CD4-positive, alpha-beta T cell treated with Interleukin-15 for 4 hours (primary cell): ENCODE measurements around the gene UTP15.

Experiments
- DNase-seq: peaks from one replicate; pipeline ENCODE4 v3.0.0-alpha.2; 2020; ENCODE audit warnings: low spot score

UTP15 gene

DNA sequence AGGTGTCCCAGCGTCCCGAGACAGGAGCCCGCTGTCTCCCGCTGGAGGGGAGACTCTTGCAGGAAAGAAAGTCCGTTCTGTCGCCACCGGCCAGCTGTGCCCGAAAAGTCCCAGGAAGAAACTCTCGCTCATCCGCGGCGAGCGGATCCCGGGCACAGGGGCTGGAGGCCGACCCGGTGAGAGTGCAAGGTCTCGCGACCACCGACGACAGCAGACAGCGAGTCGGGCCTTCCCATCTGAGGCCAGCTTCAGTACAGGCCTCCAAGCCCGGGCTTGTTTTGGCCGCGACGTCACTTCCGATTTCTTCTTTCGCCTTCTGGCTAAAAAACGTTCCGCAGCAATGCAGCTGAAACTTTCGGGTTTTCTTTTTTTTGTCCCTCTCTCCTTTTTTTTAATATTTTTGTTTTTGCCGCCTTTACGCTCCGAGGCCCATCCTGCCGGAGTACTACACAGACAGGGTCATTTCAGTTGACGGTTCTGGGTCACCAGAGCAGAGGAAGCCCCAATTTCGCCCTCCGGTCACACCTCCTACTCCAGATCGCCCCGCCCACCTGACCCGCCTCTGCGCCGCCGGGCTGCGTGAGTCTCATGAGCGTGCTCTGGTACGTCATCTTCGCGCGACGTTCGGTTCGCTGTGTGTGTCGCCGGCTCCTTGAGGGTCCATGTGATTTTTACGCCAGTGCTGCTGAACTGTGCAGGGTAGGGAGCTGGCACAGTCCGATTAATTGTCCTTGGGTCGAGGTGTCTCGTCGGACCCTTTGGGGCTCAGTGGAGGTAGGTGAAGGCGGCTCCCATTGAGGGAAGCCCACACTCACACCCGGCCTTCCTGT, at the start of gene UTP15, which contains the start of gene ANKRA2:
Gene UTP15, plus strand, starts transcription at position 605 of the 830 bp plus-strand sequence. CDS start 1,602 bp downstream, outside the sequence.
Gene ANKRA2, minus strand, starts transcription at position 501 of the 830 bp plus-strand sequence. CDS start 2,758 bp downstream, outside the sequence.
- peak; percentile 97 for DNase-seq

GRCh38 chr5:73519531-73520283, 45.8 kb upstream of the UTP15 start:
- peak; percentile 82 for DNase-seq

GRCh38 chr5:73522989-73523388, 42.6 kb upstream of the UTP15 start:
- DNase-seq: no peak

DNA sequence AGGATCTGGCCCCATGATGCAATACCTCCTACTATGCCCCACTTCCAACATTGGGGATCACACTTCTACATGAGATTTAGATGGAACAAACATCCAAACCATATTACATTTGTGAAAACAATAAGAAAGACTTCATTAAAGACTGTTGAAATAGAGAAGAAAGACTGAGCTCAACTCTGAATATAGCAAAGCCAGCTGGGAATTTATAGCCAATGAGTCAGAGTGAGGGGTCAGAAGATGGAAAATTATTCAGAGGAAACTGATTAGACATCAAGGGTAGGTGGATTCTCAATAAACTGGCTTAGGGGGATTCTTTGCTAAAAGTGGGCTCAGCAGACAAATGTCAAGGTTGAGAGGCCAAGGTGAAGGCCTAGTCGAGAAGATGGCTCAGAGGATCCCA, 41.7 kb upstream of the UTP15 start:
- no peak for DNase-seq

GRCh38 chr5:73525606-73526203, 39.8 kb upstream of the UTP15 start:
- DNase-seq: no peak

GRCh38 chr5:73528248-73528647, 37.3 kb upstream of the UTP15 start:
- no peak for DNase-seq

DNA sequence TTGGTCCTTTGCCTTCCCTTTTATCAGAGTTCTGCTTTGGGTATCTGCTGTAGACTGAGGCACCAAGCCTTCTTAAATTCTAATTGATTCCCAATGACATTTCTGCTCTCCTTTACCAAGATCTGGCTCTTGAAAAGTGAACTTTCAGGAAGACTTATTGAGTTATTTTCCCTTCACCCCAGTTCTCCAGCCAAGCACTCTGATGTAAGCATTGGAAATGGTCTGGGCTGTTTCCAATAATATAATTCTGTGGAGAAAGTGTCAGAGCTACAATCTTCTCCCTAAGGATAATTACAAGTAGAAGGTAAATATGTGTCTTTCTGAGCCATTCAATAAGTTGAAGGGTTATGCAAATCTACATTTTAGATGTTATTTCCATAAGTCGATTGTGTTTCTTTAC, 36.5 kb upstream of the UTP15 start:
- no peak for DNase-seq

GRCh38 chr5:73531356-73531755, 34.2 kb upstream of the UTP15 start:
- DNase-seq: no peak

DNA sequence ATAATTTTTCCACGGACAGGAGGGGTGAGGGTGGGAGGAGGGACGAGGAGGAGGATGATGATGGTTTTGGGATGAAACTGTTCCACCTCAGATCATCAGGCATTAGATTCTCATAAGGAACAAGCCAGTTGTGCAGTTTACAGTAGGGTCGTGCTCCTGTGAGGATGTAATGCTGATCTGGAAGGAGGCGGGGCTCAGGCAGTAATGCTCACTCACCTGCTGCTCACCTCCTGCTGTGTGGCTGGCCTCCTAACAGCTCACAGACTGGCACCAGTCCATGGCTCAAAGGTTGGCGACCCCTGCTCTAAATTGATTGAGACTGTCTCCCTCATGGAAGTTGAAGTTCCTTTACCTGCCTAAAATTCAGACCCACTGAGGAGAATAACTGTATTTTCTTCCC, 33.3 kb upstream of the UTP15 start:
- DNase-seq: no peak

DNA sequence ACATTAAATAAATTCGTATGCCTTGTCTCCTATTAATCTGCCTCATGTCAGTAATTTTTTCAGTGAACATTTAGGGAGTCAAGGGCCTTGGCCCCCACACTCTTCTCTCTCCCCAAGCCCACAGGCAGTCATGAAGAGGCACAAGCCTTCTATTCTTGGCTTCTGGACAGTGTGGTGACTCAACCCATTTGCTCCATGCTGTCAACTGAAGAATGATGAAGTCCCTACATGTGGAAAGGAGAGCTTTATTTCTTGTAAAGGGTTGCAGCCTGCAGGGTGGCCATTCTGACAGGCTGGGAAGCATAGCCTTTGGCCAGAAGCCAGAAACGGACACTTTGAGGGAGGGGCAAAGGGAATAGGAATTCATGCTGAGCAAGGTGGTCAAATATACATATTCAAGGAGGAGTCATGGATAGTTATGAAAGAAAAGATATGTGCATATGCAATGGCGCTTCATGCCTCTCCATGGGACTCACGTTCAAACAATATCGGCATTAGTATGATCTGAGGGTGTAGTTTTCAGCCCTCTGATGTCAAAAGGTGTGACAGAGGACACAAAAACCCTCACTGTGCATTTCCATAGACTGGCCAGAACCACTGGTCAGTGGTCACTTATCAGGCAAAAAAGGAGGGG, 31.4 kb upstream of the UTP15 start:
- DNase-seq: no peak

DNA sequence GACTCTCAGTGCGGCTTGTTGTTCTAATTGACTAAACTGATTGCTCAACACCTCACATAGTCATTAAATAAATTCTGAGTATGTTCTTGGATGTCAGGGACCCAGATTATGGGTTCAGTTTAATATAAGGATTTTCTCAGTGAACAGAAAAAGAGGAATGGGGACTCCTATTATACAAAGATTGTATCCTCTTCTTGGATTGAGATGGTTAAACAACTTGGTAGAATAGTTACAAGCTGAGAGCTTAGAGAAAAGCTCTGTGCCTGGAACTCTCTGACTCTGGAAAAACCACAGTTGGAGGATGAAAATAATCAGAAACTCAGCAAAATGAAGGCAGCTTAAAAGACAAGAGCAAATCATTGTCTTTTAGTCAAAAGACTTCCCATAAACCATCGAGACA, 30.6 kb upstream of the UTP15 start:
- no peak for DNase-seq

DNA sequence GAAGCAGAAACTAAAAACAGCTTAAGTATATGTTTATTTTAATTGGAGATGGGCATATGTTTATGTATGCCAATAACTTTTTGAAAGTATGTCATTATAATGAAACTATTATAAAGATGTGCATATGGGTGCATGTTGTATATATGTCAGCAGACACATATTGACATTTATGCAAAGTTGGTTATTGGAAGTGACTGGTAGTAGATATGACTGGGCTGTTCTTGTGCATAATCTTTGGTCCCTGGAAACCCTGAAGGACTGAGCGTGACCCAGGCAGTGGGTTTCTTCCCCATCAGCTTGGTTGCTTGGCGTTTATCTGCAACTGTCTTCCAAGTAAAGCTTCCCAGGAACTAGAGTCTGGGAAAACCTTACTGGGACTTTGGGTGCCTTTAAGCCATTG, 25.8 kb upstream of the UTP15 start:
- DNase-seq: no peak

- DNase-seq: no peak
Measured at GRCh38 chr5:73540192-73540591, 25.4 kb upstream of the UTP15 start.

DNA sequence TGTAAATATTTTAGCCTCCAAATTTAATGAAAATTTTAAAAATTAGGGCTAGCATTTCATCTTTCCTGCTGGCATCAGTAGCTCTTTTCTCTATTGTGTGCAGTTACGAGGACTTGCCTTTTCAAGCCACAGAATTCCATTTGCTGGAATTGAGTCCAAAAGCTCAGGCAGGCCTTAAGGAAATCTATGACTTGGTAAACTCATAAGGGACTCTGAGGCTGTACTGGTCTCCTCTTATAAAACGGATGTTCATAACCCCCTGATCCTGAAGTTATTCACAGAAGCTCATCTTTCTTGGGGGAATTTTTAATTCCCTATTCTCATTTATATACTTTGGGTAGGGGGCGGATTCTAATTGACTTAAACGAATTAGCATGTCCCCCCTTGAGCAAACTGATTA, 23.5 kb upstream of the UTP15 start:
- no peak for DNase-seq

DNA sequence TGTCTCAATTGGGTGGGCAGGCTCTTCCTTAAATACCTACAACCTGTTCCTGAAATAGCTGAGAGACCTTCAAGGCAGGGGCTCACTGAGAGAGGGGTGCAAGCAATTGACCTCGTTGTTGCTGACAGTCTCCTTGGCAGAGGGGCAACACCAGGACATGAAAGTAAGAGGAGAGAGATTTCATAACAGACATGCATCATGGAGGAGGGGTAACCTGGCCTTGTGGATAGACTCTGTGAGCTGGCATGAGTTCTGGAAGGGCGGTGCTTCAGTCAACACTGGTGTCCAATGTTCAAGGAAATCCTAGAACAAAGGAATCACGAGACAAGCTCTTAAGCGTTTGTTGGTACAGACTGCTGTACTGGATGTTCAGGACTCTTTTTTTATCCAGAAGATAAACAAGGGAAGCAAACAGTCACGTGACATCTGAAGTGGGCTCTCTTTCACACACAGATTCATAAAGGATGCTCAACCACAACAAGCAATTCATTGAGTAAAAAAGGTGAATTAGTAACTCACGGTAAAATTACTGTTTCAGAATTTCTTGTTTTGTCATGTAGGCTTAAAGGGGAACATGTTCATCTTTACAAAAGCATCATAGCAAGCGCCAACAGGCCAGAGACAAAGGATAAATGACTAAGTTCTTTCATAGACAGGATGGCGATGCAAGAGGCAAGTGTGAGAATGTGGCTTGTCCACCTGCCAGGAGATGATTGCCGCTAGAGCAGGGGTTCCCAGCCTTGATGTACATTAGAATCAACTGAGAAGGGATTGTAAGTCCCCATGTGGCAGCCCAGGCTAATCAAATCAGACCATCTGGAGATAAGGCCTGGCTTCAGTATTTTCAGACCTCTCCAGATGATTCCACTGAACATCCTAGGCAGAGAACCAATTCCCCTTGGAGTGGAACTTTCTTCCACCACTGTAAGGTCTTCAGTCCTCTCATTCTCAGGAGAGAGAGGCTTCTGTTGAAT, 20.8 kb upstream of the UTP15 start:
- no peak for DNase-seq

DNA sequence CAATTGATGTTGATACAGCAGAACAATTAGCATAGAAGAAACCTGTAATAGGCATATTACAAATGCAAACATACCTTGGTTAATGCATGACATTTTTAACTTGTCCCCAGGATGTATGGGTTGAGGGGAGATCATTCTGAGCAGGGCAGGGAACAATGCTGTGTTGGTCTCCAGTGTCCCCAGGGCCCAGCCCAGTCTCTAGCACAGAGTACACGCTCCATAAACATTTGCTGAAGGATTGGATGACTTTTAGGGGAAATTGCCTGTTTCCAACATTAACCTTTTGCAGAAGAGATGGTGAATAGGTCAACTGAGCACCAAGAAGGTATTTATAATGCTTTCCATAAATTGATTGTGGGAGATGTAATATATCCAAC, 20.2 kb upstream of the UTP15 start:
- DNase-seq: no peak

GRCh38 chr5:73550016-73550415, 15.5 kb upstream of the UTP15 start:
- no peak for DNase-seq

DNA sequence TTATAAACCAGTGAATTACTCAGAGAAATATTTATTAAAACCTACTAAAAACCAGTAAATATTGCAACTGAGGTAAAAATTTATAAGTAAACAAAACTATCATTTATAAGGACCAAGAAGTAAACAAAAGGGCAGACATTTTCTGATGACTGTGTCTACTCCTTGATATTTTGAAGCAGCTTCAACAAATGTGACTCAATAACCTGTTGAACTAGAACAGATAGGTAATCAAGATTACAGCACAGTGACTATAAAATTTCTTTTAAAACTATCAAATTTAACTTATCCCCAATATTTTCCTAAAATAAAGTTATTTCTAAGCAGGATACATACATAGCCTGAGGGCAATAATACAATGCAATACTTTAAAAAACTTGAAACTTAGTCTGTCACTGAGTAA, 12.9 kb upstream of the UTP15 start:
- DNase-seq: no peak

DNA sequence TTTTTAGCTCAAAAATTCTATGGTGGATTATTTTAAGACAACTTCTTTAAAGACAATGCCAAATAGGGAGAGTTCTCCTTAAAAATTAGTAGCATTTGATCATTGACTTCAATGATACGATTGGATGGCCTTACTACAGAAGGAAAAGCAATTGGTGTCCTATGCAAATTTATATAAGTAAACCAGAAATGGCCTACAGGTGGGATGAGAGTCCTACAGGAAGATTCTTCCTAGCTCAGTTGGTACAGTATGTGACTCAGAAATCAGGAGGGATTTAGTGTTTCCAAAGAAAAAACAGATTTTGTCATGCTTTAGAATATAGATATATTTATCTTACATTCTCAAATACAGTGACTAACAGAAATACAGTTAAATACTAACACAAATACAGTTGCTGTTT, 6.6 kb upstream of the UTP15 start:
- DNase-seq: no peak

- no peak for DNase-seq
Measured at GRCh38 chr5:73564018-73564417, 1.5 kb upstream of the UTP15 start.

DNA sequence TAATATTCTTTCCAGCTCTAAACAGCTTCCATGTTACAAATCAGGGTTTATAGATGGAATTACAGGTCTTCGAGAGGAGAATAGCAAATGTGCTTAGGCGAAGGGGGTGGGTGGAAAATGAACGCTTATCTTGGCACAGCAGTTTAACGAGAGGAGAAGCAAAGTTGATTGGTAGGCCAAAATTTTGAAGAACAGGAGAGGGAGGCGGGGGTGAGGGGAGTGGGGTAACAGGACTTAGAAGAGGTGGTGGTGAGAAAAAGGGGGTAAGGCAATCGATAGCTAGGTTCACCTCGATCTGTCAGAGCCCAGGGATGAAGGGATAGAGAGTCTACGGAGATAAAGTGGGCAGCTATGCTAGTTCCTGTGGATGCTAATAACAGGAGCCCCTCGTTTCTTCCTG, 868 bp upstream of the UTP15 start:
- no peak for DNase-seq
